HuH-7 (cell line): ENCODE measurements around the gene GTF2A1L.
"Not testable (repeated sequence)": the region's sequence is repeated elsewhere in the genome, so short reads cannot be mapped to it uniquely, and the experiment has no call there.

Source experiments
- DNase-seq: peaks from one replicate; pipeline ENCODE4 v3.0.0; 2011; ENCODE audit warnings: low spot score

Gene GTF2A1L, protein sequence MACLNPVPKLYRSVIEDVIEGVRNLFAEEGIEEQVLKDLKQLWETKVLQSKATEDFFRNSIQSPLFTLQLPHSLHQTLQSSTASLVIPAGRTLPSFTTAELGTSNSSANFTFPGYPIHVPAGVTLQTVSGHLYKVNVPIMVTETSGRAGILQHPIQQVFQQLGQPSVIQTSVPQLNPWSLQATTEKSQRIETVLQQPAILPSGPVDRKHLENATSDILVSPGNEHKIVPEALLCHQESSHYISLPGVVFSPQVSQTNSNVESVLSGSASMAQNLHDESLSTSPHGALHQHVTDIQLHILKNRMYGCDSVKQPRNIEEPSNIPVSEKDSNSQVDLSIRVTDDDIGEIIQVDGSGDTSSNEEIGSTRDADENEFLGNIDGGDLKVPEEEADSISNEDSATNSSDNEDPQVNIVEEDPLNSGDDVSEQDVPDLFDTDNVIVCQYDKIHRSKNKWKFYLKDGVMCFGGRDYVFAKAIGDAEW

GRCh38 chr2:48617618-48618017, at the start of gene GTF2A1L:
GTF2A1L (plus strand) TSS chr2:48617856; CDS start chr2:48617875, 19 bp downstream.
- no peak for DNase-seq

DNA sequence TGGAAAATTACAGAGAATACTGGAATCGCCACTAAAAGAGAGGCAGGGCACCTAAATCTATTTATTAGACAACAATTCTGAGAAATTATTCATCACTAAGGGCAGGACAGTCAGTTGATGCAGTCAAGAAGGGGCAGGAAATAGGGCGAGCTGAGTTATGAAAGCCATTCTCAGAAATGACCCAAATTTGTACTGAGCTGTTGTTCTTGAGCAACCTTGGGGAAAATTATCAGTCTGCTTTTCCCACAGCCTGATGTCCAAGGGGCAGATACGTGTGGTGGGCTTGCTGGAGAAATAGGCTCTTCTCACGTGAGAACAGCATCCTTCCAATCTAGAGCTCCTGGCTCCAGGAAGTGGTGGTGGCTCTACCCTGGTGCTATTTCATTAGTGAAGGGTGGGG, 49.1 kb upstream of the GTF2A1L start:
- DNase-seq = no peak

DNA sequence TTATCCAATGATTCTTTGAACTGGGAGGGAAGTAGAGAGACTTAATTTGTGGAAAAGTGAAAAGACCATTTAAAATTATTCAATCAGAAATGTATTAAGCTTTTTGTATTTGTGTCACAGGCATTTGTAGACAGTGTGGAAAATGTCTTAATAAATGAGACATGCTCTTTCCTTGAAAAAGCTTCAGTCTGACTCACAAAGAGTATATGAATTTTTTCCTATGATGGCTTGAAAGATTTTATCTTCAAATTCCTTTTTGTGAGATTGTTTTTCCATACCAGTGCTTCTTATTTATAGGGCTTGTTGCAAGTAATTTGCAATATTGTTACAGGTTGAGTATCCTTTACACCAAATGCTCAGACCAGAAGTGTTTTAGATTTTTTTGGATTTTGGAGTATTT, 48.2 kb upstream of the GTF2A1L start:
- DNase-seq = no peak

GRCh38 chr2:48572816-48573215, 44.8 kb upstream of the GTF2A1L start:
- peak; percentile 39 for DNase-seq

DNA sequence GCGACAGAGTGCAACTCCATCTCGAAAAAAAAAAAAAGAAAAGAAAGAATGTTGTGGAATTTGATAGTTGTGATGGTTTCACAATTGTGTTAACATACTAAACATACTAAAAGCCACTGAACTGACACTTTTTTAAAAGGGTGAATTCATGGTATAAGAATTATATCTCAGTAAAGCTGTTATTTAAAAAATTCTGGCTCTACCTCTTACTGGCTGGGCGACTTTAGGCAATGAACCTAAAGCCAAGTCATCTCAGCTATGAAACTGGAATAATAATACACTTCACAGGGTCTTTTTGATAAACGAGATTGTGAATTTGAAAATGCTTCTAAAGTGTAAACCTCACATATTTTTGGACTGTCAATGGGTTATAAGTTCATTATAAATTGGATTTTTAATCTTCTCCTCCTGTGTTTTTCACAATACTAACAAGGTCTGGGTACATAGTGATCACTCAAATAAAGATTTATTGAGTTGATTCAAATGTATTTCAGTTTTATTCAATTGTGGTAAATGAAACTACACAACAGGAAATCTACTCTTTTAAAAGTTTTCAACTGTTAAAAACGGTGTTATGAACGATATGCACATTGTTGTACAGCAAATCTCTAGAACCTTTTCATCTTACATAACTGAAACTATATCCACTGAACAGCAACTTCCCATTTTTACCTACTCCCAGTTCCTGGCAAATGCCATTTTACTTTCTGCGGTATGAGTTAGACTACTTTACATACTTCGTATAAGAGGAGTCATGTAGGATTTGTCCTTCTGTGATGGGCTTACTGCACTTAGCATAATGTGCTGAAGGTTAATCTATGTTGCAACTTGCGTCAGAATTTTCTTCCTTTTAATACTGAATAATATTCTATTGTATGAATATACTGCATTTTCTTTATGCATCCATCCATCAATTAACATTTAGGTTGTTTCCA, 43.0 kb upstream of the GTF2A1L start:
- DNase-seq = no peak

DNA sequence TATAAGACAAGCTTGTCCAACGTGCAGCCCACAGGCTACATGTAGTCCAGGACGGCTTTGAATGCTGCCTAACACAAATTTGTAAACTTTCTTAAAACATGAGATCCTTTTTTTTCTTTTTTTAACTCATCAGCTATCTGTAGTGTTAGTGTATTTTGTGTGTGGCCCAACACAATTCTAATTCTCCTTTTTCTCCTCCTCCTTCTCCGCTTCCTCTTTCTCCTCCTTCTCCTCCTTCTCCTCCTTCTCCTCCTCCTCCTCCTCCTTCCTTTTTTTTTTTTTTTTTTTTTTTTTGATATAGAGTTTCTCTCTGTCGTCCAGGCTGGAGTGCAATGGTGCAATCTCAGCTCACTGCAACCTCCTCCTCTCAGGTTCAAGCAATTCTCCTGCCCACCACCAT, 39.3 kb upstream of the GTF2A1L start:
- no peak for DNase-seq

DNA sequence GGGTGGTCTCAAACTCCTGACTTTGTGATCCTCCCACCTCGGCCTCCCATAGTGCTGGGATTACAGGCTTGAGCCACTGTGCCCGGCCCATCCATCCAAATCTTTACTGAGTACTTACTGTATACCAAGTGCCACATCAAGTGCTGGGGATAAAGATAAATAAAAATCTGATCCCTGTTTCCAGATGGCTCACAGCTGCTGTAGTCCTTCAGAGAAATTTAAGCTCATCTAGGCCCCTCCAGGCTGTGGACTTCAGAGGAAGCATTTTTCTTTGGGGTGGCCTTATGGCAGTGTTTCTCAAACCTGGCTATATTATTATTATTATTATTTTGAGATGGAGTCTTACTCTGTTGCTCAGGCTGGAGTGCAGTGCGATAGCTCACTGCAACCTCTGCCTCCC, 33.7 kb upstream of the GTF2A1L start:
- no peak for DNase-seq

DNA sequence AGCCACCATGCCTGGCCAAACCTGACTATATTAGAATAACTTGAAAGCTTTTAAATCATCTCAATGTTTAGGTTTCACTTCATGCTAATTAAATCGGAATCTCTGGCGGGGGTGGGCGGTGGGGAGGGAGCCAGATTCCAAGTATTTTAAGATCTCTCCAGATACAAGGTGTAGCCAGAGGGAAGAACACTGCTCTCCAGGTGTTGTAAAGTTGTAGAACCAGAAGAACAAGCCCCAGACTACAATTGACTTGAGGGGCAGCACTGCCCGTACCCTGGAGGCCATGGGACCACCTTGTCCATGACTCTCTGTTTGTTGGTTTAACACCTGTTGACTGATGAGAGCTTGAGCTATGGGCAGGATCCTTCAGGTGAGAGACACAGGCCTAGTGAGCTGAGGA, 33.1 kb upstream of the GTF2A1L start:
- DNase-seq = no peak

GRCh38 chr2:48586433-48586832, 31.2 kb upstream of the GTF2A1L start:
- DNase-seq = no peak

- DNase-seq = no peak
These were observed 30.1 kb upstream of the GTF2A1L start for GRCh38 chr2:48587560-48587959.

- no peak for DNase-seq
These were observed 29.7 kb upstream of the GTF2A1L start for GRCh38 chr2:48587961-48588360.

- DNase-seq = no peak
These were observed 28.9 kb upstream of the GTF2A1L start for GRCh38 chr2:48588745-48589144.

DNA sequence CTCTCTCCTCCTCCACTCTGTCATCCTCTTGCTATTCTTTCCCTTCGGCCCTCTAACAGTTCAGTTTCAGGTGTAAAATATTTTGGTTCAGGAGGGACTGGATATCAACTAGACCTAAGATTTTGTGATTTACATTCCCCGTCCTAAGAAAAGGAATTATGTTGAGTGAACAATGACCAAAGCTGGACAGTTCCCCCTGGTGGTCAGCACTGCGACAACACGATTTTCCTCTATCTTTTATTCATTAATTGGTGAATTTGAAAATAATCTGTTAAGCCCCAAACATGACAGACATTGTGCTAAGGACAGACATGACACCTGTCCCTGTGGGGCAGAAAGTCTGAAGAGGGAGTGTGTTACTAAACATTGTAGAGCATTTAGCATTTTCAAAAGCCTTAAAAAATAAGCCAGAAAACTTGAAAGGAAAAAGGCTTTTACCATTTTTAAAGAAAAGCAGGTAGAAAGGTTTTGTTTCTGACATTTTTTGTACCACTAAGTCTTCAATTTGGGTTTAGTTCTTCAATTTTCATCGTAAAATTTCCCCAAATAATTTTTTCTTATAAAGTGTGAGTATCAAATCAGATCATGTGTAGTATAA, 28.4 kb upstream of the GTF2A1L start:
- DNase-seq = no peak

DNA sequence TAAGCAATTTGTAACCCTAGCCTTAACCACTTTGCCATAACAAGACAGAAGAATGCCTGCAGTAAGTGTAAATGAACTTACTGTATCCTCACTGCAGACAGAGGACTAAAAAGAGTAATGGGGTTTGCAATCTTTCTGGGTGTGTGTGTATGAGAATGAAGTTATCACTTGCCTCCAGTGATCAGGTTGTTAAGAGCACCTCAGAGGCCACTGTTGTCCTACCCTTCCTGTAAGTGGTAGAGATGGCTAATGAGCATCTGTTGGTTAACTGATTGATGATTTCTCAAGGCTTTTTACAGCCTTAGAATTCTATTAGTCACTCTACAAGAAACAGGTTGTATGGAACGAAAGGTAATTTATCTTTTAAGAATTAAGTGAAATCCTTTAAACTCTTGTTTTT, 27.6 kb upstream of the GTF2A1L start:
- DNase-seq = no peak

DNA sequence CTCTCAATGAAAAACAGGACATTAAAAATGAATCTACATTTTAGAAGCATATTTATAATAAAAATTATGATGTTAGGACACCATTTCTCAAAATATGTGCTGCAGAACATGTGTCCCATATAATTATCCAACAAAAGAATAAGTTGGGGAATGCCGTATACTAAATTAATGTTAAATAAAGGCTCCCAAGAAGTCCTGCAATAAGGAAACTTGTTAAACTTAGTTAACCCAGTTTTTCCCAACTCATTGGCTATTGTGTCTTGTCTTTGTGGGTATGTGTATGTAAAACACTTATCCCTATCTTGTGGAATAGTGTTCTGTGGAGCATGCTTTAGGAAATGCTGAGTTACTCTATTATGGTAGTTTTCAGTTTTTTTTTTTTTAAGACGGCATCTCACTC, 25.6 kb upstream of the GTF2A1L start:
- DNase-seq = no peak

GRCh38 chr2:48596751-48597150, 20.9 kb upstream of the GTF2A1L start:
- DNase-seq = not testable (repeated sequence)

DNA sequence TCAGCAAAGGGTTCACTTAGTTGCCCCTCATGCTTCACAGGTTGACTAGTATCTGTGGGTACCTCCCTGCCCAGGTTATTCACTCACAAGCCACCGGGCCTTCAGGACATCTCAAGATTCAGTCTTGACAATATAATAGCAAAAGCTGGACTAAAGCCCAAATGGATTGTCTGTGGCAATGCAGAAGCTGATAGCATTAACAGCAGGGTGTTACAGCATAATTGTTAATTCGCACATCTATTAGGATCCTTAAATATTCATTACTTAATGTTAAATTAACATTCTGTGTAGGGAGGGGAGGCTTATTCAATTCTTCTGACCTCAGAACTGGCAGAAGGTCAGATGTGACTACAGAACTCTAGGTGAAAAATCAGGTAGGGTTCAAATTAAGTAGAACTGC, 20.2 kb upstream of the GTF2A1L start:
- no peak for DNase-seq

DNA sequence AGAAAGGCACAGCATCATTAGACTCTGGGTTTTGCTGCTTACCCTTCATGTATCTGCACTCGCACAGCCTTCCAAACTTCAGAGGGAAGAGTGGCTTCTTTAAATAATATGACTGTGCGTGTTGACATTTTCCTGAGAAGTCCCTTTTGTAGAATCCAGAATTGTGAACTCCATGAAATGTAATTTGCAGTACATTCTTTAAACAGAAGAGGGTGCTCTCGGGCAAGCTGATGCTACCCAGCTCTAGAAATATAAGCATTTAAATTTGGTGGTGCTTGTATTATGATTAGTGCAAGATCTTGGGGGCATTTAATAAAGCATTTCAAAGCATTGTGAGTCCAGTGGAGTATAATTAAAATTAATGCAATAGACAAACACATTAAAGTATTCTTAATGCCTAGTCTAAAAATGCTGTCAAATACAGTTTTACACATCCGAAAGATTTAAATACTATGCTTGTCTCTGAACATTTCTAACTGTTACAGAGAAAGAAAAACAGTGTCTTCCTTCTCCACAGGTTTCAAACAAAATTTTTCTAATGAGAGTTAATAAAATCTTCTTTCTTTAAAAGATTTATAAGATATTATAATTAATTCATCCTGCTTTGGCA, 17.3 kb upstream of the GTF2A1L start:
- DNase-seq = no peak

GRCh38 chr2:48600917-48601316, 16.7 kb upstream of the GTF2A1L start:
- DNase-seq = no peak

DNA sequence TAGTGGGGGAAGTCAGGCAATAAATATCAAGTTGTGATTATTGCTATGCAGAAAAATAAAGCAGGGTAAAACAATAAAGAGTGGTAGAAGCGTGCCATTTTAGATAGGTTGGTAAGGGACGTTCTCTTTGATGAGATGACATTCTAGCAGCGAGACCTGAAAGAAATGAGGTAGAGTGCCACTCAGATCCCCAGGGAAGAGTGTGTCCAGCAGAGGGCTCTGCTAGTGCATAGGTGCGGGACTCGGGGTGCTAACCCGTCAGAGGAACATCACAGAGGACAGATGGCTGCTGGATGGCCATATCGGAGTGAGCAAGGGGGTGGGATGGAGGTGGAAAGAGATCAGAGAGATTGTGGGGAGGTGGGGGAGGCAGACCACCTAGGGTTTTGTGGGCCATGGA, 16.3 kb upstream of the GTF2A1L start:
- DNase-seq = peak; percentile 8

DNA sequence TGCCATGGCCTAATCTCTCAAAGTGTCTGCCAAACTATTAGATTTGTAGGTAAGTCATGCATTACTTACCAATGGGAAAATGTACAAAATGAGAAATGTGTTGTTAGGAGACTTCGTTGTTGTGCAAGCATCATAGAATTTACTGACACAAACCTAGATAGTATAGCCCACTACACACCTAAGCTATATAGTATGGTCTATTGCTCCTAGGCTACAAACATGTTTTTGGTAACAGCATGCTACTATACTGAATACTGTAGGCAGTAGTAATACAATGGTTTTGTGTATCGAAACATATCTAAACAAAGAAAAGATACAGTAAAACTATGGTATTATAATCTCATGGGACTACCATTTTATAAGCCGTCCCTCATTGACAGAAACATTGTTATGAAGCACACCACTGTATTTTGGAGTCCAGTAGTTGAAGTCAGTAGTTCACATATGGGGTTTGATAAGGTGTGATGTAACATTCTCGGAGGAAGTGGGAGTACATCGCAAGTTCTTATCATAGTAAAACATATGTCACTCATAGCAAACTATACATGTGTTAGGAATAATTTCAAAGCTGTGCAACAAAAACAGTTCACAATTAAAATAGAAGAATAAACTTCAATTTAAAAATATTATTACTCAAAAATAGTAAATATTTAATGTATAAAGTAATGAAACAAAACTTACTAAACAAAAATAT, 12.0 kb upstream of the GTF2A1L start:
- DNase-seq = no peak
